OCI-LY3 (cell line): ENCODE measurements around the gene ZBTB16.

ENCODE experiments used
- EZH2phosphoT487 ChIP-seq: fragments of 200-600 bp; shearing (Covaris generic); IDR thresholded peaks from 2 replicates; pipeline ENCODE4 v1.6.1; 2018; ENCODE audit warnings: antibody characterized with exemption, mixed run types, low read depth
- TF ChIP-seq, protein P1 (sequence below): fragments of 200-600, 300-600 bp; sonication (generic); IDR thresholded peaks from 2 replicates; pipeline ENCODE4 v1.5.1; 2014; ENCODE audit warnings: antibody characterized with exemption, low read length, low read depth

DNA sequence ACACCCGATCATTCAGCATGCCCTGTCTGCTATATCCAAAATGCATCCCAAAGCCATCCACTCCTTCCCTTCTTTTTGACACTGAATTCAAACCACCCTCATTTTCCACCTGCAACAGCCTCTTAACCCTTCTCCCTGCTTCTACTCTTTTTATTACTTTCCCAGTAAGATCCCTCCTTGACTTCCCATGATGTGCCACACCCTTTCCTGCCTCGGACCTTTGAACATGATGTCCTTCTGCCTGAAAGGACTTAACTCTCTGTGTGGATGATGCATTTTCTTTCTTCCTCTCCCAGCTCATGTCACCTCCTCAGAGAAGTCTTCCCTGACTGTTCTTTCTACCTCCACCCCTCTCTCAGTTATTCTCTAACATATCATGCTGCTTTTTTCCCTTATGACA, 48.1 kb upstream of the ZBTB16 start:
- TF ChIP-seq, protein P1, sequence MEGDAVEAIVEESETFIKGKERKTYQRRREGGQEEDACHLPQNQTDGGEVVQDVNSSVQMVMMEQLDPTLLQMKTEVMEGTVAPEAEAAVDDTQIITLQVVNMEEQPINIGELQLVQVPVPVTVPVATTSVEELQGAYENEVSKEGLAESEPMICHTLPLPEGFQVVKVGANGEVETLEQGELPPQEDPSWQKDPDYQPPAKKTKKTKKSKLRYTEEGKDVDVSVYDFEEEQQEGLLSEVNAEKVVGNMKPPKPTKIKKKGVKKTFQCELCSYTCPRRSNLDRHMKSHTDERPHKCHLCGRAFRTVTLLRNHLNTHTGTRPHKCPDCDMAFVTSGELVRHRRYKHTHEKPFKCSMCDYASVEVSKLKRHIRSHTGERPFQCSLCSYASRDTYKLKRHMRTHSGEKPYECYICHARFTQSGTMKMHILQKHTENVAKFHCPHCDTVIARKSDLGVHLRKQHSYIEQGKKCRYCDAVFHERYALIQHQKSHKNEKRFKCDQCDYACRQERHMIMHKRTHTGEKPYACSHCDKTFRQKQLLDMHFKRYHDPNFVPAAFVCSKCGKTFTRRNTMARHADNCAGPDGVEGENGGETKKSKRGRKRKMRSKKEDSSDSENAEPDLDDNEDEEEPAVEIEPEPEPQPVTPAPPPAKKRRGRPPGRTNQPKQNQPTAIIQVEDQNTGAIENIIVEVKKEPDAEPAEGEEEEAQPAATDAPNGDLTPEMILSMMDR: no peak
- no peak for TF ChIP-seq EZH2phosphoT487
